SK-N-SH treated with all-trans-retinoic acid at 6 μM for 48 hours (cell line): ENCODE measurements around the gene SGPP2.

Experiments used
- ZNF565 ChIP-seq: fragments of 450-650 bp; formaldehyde crosslinking; conservative IDR thresholded peaks from 2 replicates; pipeline ENCODE4 v1.5.0; 2020; ENCODE audit warnings: low read depth, mild to moderate bottlenecking, moderate library complexity
- TF ChIP-seq, protein P1 (sequence below): fragments of 250-450 bp; sonication (Bioruptor Pico); IDR thresholded peaks from 2 replicates; pipeline ENCODE4 v1.5.1; 2020; ENCODE audit warnings: low read depth, mild to moderate bottlenecking, moderate library complexity

DNA sequence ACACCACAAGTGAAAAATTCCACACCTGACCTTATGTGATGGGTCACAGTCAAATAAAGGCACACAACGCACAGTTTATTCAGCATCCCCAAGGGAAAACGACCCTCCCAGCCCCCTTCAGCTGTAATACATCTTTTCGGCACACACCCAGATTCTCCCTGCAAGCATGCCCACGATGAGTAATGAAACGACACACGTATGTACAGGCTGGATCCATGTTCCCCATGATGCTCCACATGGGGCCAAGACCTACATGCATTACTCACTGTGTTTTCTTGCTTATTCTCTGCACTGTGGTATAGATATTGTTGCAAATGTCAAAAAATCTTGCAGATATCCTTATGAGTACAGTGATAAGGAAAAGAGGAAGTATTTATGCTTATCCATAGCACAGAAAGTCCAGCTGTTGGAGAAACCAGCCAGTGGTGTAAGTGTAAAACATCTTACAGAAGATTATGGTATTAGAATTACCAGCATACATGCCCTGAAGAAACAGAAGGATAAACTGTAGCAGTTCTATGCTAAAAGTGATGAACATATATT, 32.5 kb upstream of the SGPP2 start:
- TF ChIP-seq, protein P1, sequence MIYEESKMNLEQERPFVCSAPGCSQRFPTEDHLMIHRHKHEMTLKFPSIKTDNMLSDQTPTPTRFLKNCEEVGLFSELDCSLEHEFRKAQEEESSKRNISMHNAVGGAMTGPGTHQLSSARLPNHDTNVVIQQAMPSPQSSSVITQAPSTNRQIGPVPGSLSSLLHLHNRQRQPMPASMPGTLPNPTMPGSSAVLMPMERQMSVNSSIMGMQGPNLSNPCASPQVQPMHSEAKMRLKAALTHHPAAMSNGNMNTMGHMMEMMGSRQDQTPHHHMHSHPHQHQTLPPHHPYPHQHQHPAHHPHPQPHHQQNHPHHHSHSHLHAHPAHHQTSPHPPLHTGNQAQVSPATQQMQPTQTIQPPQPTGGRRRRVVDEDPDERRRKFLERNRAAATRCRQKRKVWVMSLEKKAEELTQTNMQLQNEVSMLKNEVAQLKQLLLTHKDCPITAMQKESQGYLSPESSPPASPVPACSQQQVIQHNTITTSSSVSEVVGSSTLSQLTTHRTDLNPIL = no peak
- TF ChIP-seq ZNF565 = no peak
